NCI-H69 (cell line): ENCODE measurements around the gene KAT8.

Experiments
- DNase-seq: peaks from one replicate; lab custom pipeline; 2025; lab: John Stamatoyannopoulos, UW

Gene KAT8

DNA sequence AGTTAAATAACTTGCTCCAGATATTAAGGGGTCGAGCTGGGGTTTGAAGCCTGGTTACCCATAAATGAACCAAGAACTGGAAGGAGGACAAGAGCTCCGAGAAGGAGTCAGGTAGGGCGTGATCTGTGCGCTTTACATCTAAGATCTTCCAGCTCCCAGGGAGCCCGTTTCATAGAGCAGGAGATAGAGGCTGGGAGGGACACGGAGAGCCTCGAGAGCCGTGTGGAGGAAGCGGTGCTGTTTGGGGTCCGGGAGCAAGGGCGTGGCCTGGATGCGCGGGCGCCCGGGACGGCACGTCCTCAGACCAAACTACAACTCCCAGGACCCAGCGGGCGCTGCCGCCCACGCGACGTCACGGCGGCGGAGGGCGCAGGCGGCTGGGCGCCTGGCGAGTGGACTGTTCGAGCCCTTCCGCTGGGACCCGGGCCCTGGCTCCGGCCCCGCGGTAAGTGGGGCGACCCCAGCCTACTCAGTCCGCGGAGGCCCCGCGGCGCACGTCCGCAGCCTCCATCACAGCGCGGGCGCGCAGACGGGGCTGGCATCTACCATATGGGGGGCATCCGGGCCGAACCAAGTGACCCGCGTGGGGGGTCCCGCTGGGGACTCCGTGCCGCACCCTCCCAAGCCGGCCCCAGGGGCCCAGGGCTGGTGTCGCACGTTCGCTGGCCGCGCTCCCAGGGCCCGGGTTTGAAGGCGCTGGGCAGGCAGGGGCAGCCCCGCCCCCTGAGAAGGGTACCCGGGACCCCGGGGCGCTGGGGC is 9.2 kb upstream of the KAT8 start, which contains the start of gene BCKDK:
BCKDK (plus strand) TSS at position 352 of the 759 bp plus-strand sequence. CDS start 838 bp downstream, outside the sequence.
- peak; percentile 86 for DNase-seq

DNA sequence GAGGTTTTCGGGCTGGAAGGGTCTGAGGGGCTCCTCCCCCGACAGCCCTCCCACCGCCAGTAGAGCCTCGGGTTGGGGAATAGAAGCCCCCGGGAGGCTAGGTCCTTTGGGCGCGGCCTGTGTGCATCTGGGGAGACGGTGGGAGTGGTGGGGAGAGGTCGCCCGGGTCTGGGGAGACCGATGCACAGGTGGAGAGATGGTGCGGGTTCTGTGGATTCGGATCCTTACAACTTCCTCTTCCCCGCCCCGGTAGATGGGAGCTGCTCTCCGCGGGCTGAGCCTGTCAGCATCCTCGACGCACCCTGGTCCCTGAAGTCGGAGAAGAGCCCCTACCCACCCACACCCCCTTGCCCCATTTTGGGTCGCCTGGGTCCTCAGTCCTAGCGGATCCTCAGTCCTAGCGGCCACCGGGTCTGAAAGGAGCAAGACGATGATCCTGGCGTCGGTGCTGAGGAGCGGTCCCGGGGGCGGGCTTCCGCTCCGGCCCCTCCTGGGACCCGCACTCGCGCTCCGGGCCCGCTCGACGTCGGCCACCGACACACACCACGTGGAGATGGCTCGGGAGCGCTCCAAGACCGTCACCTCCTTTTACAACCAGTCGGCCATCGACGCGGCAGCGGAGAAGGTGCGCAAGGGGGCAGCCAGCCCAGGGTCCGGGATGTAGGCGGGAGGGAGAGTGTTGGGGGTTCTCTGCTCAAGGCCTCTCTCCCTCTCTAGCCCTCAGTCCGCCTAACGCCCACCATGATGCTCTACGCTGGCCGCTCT is 8.5 kb upstream of the KAT8 start:
- no peak for DNase-seq

DNA sequence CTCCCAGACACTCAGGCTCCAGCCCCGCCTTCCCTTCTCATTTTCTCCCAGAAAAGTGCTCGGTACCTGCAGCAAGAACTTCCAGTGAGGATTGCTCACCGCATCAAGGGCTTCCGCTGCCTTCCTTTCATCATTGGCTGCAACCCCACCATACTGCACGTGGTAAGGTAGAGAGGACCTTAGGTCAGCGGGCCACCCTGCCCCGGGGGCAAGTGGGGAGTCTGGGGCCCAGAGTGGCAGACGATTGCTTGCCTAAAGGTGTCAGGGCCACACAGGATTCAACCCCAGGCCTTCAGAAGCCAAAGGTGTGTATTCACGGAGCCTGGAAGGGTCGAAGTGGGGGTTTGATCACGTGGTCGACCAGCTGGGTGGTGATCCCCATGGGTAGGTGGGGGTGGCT is 7.8 kb upstream of the KAT8 start:
- DNase-seq, result no peak

DNA sequence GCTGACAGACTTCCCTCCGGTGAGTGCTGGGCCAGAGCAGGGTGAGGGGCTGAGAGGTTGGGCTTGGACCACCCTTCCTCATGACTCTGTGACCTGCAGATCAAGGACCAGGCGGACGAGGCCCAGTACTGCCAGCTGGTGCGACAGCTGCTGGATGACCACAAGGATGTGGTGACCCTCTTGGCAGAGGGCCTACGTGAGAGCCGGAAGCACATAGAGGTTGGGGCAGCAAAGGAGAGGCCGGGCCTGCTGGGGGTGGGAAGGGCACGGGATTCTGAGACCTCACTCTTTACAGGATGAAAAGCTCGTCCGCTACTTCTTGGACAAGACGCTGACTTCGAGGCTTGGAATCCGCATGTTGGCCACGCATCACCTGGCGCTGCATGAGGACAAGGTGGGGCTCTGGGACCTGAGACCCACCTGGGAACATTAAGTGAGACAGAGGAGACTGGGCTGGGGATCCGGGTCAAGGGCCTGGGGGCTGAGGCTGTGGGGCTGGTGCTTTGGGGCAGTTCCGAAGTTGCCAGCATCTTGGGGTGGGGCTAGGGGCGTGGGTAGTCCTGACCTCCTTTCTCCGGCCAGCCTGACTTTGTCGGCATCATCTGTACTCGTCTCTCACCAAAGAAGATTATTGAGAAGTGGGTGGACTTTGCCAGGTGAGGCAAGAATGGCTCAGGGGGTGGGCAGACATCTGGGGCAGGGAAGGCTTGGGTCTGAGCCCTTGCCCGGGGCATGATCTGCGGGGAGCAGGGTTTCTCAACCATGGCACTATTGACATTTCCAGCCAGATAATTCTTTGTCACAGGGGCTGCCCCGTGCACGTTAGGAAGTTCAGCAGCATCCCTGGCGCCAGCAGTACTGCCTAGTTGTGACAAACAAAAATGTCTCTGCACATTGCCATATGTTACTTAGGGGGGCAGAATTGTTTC is 7.1 kb upstream of the KAT8 start:
- DNase-seq, result no peak

DNA sequence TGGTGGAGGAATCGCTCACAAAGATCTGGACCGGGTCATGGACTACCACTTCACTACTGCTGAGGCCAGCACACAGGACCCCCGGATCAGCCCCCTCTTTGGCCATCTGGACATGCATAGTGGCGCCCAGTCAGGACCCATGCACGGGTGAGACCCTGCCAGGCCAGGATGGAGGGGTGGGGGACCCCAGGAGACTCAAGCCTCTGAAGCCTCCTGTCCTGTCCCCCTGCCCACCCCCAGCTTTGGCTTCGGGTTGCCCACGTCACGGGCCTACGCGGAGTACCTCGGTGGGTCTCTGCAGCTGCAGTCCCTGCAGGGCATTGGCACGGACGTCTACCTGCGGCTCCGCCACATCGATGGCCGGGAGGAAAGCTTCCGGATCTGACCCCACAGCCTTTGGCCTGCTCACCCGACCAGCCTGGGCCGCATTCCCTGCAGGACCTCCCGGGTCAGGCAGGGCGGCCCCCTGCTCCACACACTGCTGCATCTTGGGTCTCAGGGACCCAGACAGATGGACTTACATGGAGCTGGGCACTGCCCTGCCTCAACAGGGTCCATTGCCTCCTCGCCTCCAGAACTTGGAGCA is 5.5 kb upstream of the KAT8 start:
- DNase-seq, result no peak

DNA sequence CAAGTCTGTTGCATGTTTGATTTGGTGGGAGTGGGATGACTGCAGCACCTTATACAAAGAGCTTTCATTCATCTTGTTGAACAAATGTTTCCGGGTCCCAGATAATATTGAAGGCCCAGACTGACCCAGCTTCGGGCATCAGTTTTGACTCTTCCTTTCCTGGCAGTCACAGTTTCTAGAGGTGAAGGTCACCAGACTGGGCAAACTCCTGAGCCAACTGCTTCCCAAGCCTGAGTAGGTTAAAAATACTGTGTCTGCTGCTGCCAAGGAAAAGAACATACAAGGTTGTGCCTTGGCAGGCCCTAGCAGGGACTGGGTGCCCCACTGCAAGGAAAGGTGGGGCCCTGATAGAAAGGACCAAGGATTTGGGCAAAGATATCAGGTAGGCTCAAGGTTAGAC is 4.8 kb upstream of the KAT8 start:
- no peak for DNase-seq

DNA sequence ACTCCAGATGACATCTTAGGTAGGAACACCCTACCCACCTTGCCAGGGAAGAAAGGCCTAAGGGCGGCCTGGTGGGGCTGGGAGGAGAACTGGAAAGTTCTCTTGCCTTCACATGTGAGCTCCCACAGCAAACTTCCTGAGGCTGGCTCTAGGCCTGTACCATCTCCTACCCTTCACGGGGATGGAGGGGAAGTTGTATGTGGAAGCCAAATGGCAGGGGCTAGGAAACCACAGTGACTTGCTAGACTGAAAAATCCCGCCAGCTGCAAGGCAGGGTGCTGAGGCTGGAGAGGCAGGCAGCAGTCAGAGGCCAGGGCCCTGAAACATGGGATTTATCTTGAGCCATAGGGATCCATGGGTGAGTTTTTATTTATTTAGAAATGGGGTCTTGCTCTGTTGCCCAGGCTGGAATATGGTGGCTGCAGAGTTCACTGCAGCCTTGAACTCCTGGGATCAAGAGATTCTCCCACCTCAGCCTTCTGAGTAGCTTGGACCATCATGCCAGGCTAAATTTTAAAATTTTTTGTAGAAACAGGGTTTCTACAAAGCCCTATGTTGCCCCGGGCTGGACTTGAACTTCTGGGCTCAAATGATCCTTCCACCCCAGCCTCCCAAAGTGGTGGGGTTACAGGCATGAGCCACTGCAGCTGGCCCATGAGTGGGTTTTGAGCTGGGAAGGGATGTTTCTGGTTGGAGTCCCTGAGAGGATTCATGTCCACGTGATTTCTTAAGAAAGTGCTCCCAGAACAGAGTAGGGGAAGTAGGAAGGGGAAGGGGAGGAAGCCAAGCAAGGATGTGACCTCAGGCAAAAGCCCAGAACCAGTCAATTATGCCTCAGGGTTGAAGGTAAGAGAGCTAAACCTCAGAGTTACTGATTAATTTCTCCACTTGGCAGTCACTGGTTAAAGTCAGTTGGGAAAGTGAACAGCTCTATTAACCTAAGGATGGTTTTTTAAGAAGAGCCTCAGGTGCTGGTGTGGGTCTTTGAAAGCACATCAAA is 4.0 kb upstream of the KAT8 start:
- DNase-seq, result no peak

DNA sequence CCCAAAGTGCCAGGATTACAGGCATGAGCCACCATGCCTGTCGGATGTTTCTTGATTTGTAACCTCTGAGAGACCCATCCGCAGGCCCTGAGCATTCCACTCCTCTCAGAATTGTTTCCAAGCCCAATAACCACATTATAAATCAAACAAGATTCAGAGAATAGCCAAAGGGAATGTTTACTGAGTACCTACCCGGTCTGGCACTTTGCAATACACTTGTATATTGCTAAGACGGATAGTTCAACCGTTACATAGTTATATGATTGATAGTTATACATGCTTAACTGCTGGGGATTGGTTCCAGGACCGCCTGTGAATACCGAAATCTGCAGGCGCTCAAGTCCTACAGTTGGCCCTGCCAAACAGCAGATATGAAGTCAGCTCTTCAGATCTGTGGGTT is 3.0 kb upstream of the KAT8 start:
- DNase-seq, result no peak

DNA sequence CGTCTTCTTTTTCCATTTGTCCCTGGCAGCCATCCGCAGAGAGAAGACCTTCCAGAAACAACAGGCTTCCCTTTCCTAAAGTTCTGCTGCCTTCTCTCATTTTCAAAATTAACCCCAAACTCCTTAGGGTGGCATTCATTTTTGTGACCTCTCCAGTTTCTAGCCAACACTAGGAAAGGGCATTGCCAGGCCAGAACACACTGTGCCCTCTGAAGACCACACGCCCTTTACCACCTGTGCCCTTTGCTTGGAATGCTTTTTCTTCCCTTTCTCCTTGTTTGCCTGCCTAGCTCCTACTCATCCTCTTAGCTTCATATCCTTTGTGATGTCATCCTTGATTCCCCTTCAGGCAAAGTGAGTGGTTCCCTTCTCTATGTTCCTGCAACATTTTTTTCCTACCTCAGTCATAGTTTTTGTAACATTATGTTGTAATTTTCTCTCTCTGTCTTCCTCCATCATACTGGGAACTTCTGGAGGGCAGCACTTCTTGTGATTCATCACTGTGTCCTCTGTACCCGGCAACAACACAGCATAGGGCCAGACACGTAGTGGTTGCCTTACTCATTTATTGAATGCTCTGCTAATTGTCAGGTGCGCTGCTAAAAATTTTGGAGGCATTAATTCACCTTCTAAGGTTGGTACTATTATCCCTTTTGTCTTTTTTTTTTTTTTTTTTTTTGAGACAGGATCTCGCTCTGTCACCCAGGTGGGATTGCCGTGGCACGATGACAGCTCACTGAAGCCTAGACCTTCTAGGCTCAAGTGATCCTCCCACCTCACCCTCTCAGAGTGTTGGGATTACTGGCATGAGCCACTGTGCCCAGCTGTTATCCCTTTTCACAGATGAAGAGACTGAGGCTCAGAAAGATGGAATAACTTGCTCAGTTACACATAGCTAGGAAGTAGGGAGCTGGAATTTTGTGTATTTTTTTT is 1.0 kb downstream of the KAT8 start:
- no peak for DNase-seq

DNA sequence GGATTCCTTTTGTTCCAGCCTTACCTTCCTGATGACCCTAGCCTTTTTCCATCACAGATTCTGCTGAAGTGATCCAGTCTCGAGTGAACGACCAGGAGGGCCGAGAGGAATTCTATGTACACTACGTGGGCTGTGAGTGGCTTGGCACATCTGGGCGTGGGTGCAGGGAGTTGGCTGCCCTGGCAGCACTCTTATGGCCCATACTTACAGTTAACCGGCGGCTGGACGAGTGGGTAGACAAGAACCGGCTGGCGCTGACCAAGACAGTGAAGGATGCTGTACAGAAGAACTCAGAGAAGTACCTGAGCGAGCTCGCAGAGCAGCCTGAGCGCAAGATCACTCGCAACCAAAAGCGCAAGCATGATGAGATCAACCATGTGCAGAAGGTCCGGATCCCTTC is 2.7 kb downstream of the KAT8 start:
- DNase-seq, result no peak

DNA sequence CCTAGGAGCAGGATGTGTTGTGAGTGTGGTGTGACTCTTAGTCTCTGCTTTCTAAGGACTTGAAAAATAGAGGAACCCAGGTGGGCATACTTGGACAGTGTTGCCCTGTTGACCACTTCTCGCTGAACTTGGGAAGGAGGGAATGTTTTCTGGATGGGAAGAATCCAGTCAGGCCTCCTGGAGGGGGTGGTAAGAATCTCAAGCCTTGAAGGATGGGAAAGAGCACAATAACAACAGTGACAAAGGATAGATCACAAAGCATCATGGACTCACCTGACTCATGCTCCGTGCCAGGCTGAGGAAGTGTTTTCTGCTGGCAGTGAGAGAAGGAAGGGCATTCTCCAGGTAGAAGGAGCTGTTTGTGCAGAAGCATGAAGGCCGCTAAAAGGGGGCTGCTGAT is 8.4 kb downstream of the KAT8 start:
- DNase-seq, result no peak

DNA sequence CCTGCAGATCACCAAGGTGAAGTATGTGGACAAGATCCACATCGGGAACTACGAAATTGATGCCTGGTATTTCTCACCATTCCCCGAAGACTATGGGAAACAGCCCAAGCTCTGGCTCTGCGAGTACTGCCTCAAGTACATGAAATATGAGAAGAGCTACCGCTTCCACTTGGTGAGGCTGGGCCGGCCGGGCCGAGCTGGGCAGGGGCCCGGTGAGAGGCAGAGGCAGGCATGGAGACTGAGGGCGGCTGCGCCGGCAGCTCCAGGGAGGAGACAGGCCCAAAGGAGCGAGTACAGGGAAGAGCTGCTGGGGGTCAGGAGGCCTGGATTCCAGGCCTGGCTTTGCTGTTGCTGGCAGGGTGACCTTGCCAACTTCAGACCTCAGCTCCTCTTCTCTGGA is 9.7 kb downstream of the KAT8 start:
- no peak for DNase-seq

DNA sequence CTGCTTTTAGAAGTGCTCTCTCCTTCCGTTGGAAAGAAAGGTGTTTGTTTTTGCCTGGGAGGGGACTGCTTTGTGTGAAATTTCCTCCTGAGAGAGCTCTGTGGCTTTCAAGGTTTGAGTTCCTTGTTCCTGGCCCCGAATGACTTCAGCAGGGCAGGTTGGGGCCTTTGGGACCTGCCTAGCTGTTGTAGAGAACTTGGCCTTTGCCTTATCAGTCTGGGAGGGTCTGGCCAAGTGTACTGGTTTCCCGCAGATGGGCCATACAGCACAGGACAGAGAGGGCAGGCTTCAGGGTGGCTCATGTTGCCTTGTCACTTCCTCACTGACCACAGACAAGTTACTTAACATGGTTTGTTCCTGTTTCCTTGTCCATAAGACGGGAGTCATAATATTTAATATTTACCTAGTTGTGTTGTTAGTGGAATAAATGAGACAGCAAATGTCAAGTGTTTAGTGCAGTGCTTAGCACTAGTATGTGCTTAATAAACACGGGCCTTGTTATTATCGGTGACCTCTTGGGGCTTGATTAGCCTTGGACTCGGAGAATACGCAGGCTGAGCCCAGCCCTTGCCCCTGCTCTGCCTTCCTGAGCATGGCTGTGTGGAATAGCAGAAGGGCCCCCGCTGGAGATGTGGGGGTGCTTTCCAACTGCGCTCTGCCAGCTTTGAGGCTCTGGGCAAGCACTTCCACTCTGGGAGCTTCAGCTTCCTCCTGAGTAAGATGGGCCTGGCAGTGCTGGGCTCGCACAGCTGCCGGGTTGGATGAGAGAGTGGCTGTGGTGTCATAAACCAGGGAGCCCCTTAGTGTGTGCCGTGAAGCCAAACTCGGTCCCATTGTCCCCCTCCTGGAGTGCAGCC is 11.5 kb downstream of the KAT8 start:
- no peak for DNase-seq

DNA sequence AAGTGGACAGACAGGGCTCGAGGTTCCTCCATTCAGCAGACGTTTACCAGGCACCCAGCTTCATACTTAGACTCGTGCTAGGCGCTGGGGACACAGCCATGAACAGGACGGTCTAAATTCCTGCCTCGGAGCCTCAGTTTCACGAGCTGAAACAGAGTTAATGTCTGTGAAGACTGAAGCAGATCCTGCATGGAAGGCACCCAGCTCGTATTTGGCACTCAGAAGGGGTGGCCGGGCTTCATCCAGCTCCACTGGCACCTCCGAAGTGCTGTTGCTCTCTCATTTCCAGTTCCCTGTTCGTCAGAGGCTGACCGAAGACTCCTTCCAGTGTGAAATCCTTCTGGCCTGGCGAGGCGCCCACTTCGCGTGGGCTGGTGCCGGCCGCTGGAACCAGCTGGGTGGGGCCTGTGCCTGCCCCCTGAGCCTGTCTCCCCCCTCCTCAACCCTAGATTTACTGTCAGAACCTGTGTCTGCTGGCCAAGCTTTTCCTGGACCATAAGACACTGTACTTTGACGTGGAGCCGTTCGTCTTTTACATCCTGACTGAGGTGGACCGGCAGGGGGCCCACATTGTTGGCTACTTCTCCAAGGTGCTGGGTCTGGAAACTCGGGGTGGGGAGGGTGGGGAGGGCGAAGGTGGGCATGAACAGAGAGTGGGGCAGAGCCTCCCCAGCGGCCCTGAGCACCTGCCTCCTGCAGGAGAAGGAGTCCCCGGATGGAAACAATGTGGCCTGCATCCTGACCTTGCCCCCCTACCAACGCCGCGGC is 12.3 kb downstream of the KAT8 start:
- DNase-seq, result no peak

DNA sequence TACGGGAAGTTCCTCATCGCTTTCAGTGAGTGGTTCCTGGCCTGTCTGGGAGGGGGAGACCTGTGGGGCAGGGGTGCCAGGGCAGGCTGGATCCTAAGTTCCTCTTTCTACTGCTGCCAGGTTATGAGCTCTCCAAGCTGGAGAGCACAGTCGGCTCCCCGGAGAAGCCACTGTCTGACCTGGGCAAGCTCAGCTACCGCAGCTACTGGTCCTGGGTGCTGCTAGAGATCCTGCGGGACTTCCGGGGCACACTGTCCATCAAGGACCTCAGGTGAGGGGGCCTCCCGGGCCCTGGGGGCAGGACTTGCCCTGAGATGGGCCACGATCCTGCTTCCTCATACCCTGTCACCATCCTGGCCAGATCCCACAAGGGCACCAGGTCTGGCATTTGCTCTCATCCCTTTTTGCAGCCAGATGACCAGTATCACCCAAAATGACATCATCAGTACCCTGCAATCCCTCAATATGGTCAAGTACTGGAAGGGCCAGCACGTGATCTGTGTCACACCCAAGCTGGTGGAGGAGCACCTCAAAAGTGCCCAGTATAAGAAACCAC is 12.9 kb downstream of the KAT8 start:
- no peak for DNase-seq

DNA sequence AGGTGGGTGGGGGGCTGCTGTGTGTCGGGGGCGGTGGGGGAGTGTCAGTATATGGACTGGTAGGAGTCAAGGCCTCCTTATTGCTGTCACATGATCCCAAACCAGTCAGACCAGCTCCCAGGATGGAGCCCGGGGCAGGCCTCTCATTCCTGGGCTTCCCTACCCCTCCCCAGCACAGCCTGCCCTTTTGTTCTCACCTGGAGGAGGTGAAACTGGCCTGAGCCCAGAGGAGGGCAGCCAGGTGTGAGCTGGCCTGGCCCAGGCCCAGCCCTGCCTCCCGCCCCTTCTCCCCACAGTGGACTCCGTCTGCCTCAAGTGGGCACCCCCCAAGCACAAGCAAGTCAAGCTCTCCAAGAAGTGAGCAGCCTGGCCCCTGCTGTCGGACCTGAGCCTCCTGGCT is 13.4 kb downstream of the KAT8 start:
- DNase-seq, result no peak

DNA sequence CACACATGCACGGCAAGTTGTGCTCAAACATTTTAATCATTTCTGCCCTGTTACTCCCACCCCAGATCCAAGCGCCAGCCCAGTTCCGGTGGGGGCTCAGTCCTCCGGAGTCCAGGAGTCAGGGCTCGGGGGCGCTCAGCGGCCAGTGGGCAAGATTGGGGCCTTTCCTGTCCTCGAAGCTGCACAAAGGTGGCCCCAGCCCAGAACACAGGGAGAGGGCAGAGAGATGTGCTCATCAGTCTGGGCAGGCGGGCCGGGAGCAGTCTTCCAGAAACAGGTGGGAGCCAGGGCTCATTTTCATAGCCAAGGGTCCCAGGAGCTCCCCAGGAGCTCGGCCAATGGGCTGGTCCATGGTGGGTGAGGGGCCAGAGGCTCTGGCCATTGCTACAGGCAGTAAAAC is 14.0 kb downstream of the KAT8 start:
- DNase-seq, result no peak

DNA sequence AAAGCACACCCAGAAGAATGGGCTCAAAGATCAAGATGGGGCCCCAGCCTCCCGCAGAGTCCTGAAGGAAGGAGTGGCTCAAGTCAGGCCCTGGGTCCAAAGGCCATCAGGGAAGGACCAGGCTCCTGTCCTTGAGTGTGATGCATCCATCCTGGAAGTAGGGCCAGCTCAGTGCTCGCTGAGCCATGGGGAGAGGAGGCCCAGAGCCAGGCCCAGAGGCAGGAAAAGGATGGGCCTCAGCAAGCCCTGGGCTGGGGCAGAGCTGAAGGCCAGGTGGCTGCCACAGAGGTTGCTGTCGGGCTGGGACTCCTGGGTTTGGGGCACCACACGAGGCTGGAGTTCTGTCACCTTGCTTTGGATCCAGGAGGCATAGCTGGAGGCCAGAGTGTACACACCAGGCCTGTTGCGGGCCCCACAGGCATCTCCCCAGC is 14.4 kb downstream of the KAT8 start:
- no peak for DNase-seq
